ENCODE data around the gene EDN3.

EDN3 gene

GRCh38 chr20:59289994-59290393 lies 10.4 kb upstream of the EDN3 start (continued):
- TF ChIP-seq, protein P1, sequence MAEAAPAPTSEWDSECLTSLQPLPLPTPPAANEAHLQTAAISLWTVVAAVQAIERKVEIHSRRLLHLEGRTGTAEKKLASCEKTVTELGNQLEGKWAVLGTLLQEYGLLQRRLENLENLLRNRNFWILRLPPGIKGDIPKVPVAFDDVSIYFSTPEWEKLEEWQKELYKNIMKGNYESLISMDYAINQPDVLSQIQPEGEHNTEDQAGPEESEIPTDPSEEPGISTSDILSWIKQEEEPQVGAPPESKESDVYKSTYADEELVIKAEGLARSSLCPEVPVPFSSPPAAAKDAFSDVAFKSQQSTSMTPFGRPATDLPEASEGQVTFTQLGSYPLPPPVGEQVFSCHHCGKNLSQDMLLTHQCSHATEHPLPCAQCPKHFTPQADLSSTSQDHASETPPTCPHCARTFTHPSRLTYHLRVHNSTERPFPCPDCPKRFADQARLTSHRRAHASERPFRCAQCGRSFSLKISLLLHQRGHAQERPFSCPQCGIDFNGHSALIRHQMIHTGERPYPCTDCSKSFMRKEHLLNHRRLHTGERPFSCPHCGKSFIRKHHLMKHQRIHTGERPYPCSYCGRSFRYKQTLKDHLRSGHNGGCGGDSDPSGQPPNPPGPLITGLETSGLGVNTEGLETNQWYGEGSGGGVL (tag by site-specific recombination; IDR thresholded peaks at IDR 0.05), result no peak
- TF ChIP-seq ZFHX2 (tag by site-specific recombination; conservative IDR thresholded peaks at IDR 0.05) (no peak), ZBTB7A (tag by site-specific recombination; IDR thresholded peaks at IDR 0.05; ENCODE audit: low read depth) (no peak), ZNF747 (tag by site-specific recombination; IDR thresholded peaks at IDR 0.05) (no peak), WT1 (tag by site-specific recombination; IDR thresholded peaks at IDR 0.05) (no peak), BCL11B (tag by site-specific recombination; IDR thresholded peaks at IDR 0.05; ENCODE audit: low read depth) (no peak)
- TF ChIP-seq, protein P2, sequence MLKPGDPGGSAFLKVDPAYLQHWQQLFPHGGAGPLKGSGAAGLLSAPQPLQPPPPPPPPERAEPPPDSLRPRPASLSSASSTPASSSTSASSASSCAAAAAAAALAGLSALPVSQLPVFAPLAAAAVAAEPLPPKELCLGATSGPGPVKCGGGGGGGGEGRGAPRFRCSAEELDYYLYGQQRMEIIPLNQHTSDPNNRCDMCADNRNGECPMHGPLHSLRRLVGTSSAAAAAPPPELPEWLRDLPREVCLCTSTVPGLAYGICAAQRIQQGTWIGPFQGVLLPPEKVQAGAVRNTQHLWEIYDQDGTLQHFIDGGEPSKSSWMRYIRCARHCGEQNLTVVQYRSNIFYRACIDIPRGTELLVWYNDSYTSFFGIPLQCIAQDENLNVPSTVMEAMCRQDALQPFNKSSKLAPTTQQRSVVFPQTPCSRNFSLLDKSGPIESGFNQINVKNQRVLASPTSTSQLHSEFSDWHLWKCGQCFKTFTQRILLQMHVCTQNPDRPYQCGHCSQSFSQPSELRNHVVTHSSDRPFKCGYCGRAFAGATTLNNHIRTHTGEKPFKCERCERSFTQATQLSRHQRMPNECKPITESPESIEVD (tag by site-specific recombination; IDR thresholded peaks at IDR 0.05), result no peak

DNA sequence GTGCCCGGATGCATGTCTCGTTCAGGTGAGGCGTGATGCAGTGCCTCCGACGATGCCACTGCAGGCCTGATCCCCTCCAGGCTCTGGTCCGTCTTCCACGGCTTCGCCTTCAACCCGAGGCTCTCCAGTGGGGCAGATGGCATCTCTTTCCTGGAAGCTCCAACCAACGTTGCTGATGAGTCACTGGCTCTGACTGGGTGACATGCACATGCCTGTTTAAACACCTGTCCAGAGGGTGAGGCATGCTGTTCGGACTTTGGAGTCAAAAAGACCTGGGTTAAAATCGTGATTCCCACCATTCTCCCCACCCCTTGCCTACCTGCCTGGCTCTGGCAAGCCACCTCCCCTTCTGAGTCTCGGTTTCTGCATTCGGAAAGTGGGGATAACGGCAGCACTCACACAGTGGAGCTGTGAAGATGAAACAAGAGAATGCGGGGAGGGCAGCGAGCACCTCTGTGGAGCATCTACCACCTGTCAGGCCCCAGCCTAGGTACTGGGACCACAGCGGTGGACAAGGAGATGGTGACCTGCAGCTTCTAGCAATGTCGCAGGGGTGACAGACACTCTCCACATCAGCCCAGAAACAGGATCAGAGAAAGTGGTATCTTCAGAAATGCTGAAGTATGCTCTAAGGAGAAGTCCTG lies 8.5 kb upstream of the EDN3 start:
- ChIA-PET CTCF (interaction anchor here (0.7 kb wide), 1 partner anchor 13 kb away, joined by 3 read pairs; no protein-coding TSS in a partner anchor), POLR2A (no interaction called here)
- H3K9me3 ChIP-seq (ENCODE audit: control insufficient read depth, insufficient read depth, low read depth, low read length), result no peaks in the 10 kb centered on the region
- no peaks in the 10 kb centered on the region for H3K4me1 ChIP-seq (ENCODE audit: control insufficient read depth, insufficient read depth, low read length)
- H3K4me3 ChIP-seq (ENCODE audit: low read depth, low read length), result no peak overlapping the region
- no peak overlapping the region for H3K27ac ChIP-seq (ENCODE audit: extremely low read depth, low read depth, low read length)
- no peaks in the 10 kb centered on the region for H3K36me3 ChIP-seq (ENCODE audit: control insufficient read depth in 2 of 2, insufficient read depth in 1 of 2, low read length in 2 of 2)
- no peak for TF ChIP-seq ZNF132 (tag by site-specific recombination; IDR thresholded peaks at IDR 0.05; ENCODE audit: borderline replicate concordance)
- TF ChIP-seq ZBTB48 (tag by site-specific recombination; IDR thresholded peaks at IDR 0.05), result no peak
- TF ChIP-seq ZBTB49 (tag by site-specific recombination; IDR thresholded peaks at IDR 0.05; ENCODE audit: low read depth), result no peak
- TF ChIP-seq ZNF658 (tag by site-specific recombination; IDR thresholded peaks at IDR 0.05), result no peak
- TF ChIP-seq INSM2 (tag by site-specific recombination; IDR thresholded peaks at IDR 0.05), result no peak
- TF ChIP-seq ZBTB21 (tag by site-specific recombination; IDR thresholded peaks at IDR 0.05), result no peak
- TF ChIP-seq SCRT2 (tag by site-specific recombination; IDR thresholded peaks at IDR 0.05), result no peak
- TF ChIP-seq OSR2 (tag by site-specific recombination; IDR thresholded peaks at IDR 0.05), result no peak
- no peak for TF ChIP-seq ZNF585B (tag by site-specific recombination; IDR thresholded peaks at IDR 0.05)
- no peak for TF ChIP-seq ZNF561 (tag by site-specific recombination; IDR thresholded peaks at IDR 0.05; ENCODE audit: borderline replicate concordance)
- TF ChIP-seq GLI4 (tag by site-specific recombination; IDR thresholded peaks at IDR 0.05), result no peak
- no peak for TF ChIP-seq ZFP69B (tag by site-specific recombination; IDR thresholded peaks at IDR 0.05)
- TF ChIP-seq ZNF639 (tag by site-specific recombination; IDR thresholded peaks at IDR 0.05), result no peak
- TF ChIP-seq FEZF1 (tag by site-specific recombination; IDR thresholded peaks at IDR 0.05), result no peak
- TF ChIP-seq YY2 (tag by site-specific recombination; IDR thresholded peaks at IDR 0.05), result no peak
- TF ChIP-seq MZF1 (tag by site-specific recombination; IDR thresholded peaks at IDR 0.05; ENCODE audit: borderline replicate concordance), result no peak

Measured in HEK293 (cell line).